H1 (cell line): ENCODE results near the gene IFI30. TPM values are rescaled to one million over a fixed set of nuclear protein-coding genes. Genes with fewer than 3 reads are reported as not detected.
A peak's percentile ranks its signal among the peaks of the same experiment; 100 is the strongest.

Experiments
- CTCF ChIA-PET: fragments of 300-600 bp; sonication (Branson Sonifier 250); formaldehyde crosslinking; loops from one replicate; lab custom pipeline; 2021; ENCODE audit not compliant: partially characterized antibody; lab: Charles Lee
- POLR2A ChIA-PET: fragments of 300-600 bp; sonication (Branson Sonifier 250); formaldehyde crosslinking; loops from one replicate; lab custom pipeline; 2021; ENCODE audit warnings: inconsistent platforms; ENCODE audit not compliant: partially characterized antibody; lab: Charles Lee
- DNase-seq, 2 experiments: peaks; one replicate each; pipeline versions ENCODE4 v3.0.0 to v3.0.0-alpha.2; 2010 to 2022; ENCODE audit warnings: low spot score in 2 of 2, low read depth in 1 of 2, mixed read lengths in 1 of 2
- FAIRE-seq: peaks from 2 replicates; lab custom pipeline; 2011; peaks lifted over from hg19 to GRCh38; lab: Jason Lieb, UNC
- H2AFZ ChIP-seq: 2 replicates; pipeline ENCODE4 v1.8.1; 2012; ENCODE audit warnings: low read length, inconsistent platforms
- H2AK5ac ChIP-seq: 2 replicates; pipeline ENCODE4 v1.6.1; 2013; ENCODE audit warnings: low read depth, low read length
- H2BK120ac ChIP-seq: replicated peaks from 2 replicates; pipeline ENCODE3; 2013; ENCODE audit warnings: low read depth, low read length, inconsistent platforms
- H2BK12ac ChIP-seq: 2 replicates; pipeline ENCODE4 v1.6.1; 2013; ENCODE audit warnings: low read depth, low read length
- H2BK15ac ChIP-seq: 2 replicates; pipeline ENCODE4 v1.6.1; 2013; ENCODE audit warnings: low read length
- H2BK20ac ChIP-seq: 2 replicates; pipeline ENCODE4 v1.6.1; 2013; ENCODE audit warnings: low read length
- H2BK5ac ChIP-seq: 2 replicates; pipeline ENCODE4 v1.6.1; 2013; ENCODE audit warnings: low read depth, low read length
- H3K14ac ChIP-seq: 2 replicates; pipeline ENCODE4 v1.6.1; 2013; ENCODE audit warnings: inconsistent platforms; ENCODE audit not compliant: insufficient read length
- H3K18ac ChIP-seq: 2 replicates; pipeline ENCODE4 v1.6.1; 2013; ENCODE audit warnings: low read length; ENCODE audit errors: extremely low read depth
- H3K23ac ChIP-seq: 2 replicates; pipeline ENCODE4 v1.6.1; 2013; ENCODE audit warnings: inconsistent platforms; ENCODE audit not compliant: insufficient read length
- H3K23me2 ChIP-seq: 2 replicates; pipeline ENCODE4 v1.6.1; 2013; ENCODE audit warnings: low read depth, low read length
- H3K27ac ChIP-seq: 2 replicates; pipeline ENCODE4 v1.6.1; 2011; ENCODE audit warnings: low read depth, low read length, inconsistent platforms
- H3K27me3 ChIP-seq, 4 experiments: replicated peaks in 1 of 4; 1 replicate in 1 of 4; 2 replicates in 3 of 4; pipeline versions ENCODE4 v1.6.1 to v1.8.1; 2011 to 2013; ENCODE audit warnings: low read length in 3 of 4, mild to moderate bottlenecking in 3 of 4, inconsistent platforms in 2 of 4, mixed read lengths in 2 of 4, moderate library complexity in 1 of 4; ENCODE audit not compliant: control insufficient read depth in 3 of 4, insufficient read depth in 3 of 4; ENCODE audit errors: extremely low read depth in 1 of 4
- H3K36me3 ChIP-seq, 4 experiments: 2 replicates each; pipeline versions ENCODE4 v1.6.1 to v1.8.1; 2011 to 2013; ENCODE audit warnings: mild to moderate bottlenecking in 4 of 4, low read length in 3 of 4, moderate library complexity in 2 of 4, control low read depth in 1 of 4, inconsistent platforms in 1 of 4; ENCODE audit not compliant: insufficient read depth in 4 of 4, control insufficient read depth in 2 of 4
- H3K4ac ChIP-seq: replicated peaks from 2 replicates; pipeline ENCODE3; 2013; ENCODE audit warnings: low read length, low read depth, mixed read lengths, inconsistent platforms; ENCODE audit not compliant: insufficient read length
- H3K4me1 ChIP-seq, 4 experiments: replicated peaks in 1 of 4; 1 replicate in 1 of 4; 2 replicates in 3 of 4; pipeline versions ENCODE4 v1.6.1 to v1.8.1; 2011 to 2013; ENCODE audit warnings: low read length in 3 of 4, inconsistent platforms in 2 of 4, mixed read lengths in 1 of 4; ENCODE audit not compliant: insufficient read depth in 4 of 4, control insufficient read depth in 3 of 4
- H3K4me2 ChIP-seq, 2 experiments: 2 replicates each; pipeline versions ENCODE4 v1.6.1 to v1.8.1; 2011 to 2013; ENCODE audit warnings: low read depth in 2 of 2, low read length in 2 of 2, control low read depth in 1 of 2, inconsistent platforms in 1 of 2, mild to moderate bottlenecking in 1 of 2; ENCODE audit not compliant: insufficient read depth in 1 of 2
- H3K4me3 ChIP-seq, 4 experiments: fragments of 200-600, 300-600 bp in 1 of 4; sonication (generic), shearing (Covaris generic), sonication (Bioruptor Twin) in 1 of 4; 2 replicates each; pipeline versions ENCODE4 v1.5.1 to v1.8.1; 2011 to 2016; ENCODE audit warnings: low read length in 4 of 4, low read depth in 3 of 4, control low read depth in 2 of 4, inconsistent platforms in 2 of 4, mild to moderate bottlenecking in 2 of 4, mixed read lengths in 1 of 4, moderate library complexity in 1 of 4; ENCODE audit not compliant: insufficient read depth in 2 of 4; ENCODE audit errors: extremely low read depth in 1 of 4
- H3K56ac ChIP-seq: replicated peaks from 2 replicates; pipeline ENCODE3; 2013; ENCODE audit warnings: low read depth, mild to moderate bottlenecking, mixed read lengths, low read length, inconsistent platforms; ENCODE audit not compliant: insufficient read length
- H3K79me1 ChIP-seq: 2 replicates; pipeline ENCODE4 v1.6.1; 2013; ENCODE audit warnings: low read depth, low read length, control low read depth
- H3K79me2 ChIP-seq, 2 experiments: 2 replicates each; pipeline versions ENCODE4 v1.6.1 to v1.8.1; 2012 to 2013; ENCODE audit warnings: low read length in 2 of 2, mild to moderate bottlenecking in 2 of 2, inconsistent platforms in 1 of 2; ENCODE audit not compliant: insufficient read depth in 2 of 2, control insufficient read depth in 1 of 2
- H3K9ac ChIP-seq, 4 experiments: replicated peaks in 1 of 4; 1 replicate in 1 of 4; 2 replicates in 3 of 4; pipeline versions ENCODE4 v1.6.1 to v1.8.1; 2011 to 2013; ENCODE audit warnings: low read depth in 3 of 4, low read length in 3 of 4, control low read depth in 2 of 4, mild to moderate bottlenecking in 2 of 4, moderate library complexity in 2 of 4, inconsistent platforms in 1 of 4; ENCODE audit errors: extremely low read depth in 1 of 4
- H3K9me3 ChIP-seq, 2 experiments: 2 replicates each; pipeline versions ENCODE4 v1.6.1 to v1.8.1; 2012 to 2013; ENCODE audit warnings: mild to moderate bottlenecking in 2 of 2, moderate library complexity in 2 of 2, control low read depth in 1 of 2, inconsistent platforms in 1 of 2, low read depth in 1 of 2, low read length in 1 of 2, mixed read lengths in 1 of 2; ENCODE audit not compliant: insufficient read depth in 2 of 2
- H4K20me1 ChIP-seq, 2 experiments: replicated peaks in 1 of 2; 2 replicates each; pipeline versions ENCODE3 to v1.8.1; 2011 to 2013; ENCODE audit warnings: inconsistent platforms in 2 of 2, low read length in 2 of 2, mild to moderate bottlenecking in 1 of 2; ENCODE audit not compliant: insufficient read depth in 2 of 2, control insufficient read depth in 1 of 2
- H4K5ac ChIP-seq: 2 replicates; pipeline ENCODE4 v1.6.1; 2013; ENCODE audit warnings: low read length, low read depth, mixed read lengths, inconsistent platforms; ENCODE audit not compliant: insufficient read length
- H4K8ac ChIP-seq: 2 replicates; pipeline ENCODE4 v1.8.0; 2013; ENCODE audit warnings: mild to moderate bottlenecking, moderate library complexity, low read length, inconsistent platforms; ENCODE audit not compliant: insufficient read depth; ENCODE audit errors: extremely low read depth
- H4K91ac ChIP-seq: replicated peaks from 2 replicates; pipeline ENCODE3; 2013; ENCODE audit warnings: low read length, mixed read lengths, inconsistent platforms; ENCODE audit not compliant: insufficient read length
- BACH1 ChIP-seq: IDR thresholded peaks from 2 replicates; pipeline ENCODE4 v1.6.1; 2012; ENCODE audit warnings: low read length, improper control_type of control experiment
- CREB1 ChIP-seq: IDR thresholded peaks from 2 replicates; pipeline ENCODE4 v1.6.1; 2012; ENCODE audit warnings: inconsistent platforms
- JUN ChIP-seq: IDR thresholded peaks from 2 replicates; pipeline ENCODE4 v1.6.1; 2011; ENCODE audit warnings: low read depth, mild to moderate bottlenecking, improper control_type of control experiment, low read length
- KDM1A ChIP-seq: fragments of 200-600, 300-600 bp; sonication (generic); IDR thresholded peaks from 2 replicates; pipeline ENCODE4 v1.7.1; 2016; ENCODE audit warnings: mild to moderate bottlenecking, low read length, borderline replicate concordance
- KDM4A ChIP-seq: IDR thresholded peaks from one replicate; pipeline ENCODE4 v1.7.1; 2012; ENCODE audit warnings: low read depth, mild to moderate bottlenecking, moderate library complexity, low read length, inconsistent platforms; ENCODE audit not compliant: severe bottlenecking
- RBBP5 ChIP-seq: IDR thresholded peaks from 2 replicates; pipeline ENCODE4 v1.7.1; 2012; ENCODE audit warnings: low read depth, mild to moderate bottlenecking, inconsistent platforms, low read length, moderate library complexity, borderline replicate concordance
- RFX5 ChIP-seq: IDR thresholded peaks from 2 replicates; pipeline ENCODE4 v1.6.1; 2011; ENCODE audit warnings: low read depth, low read length, improper control_type of control experiment, borderline replicate concordance
- SIX5 ChIP-seq: IDR thresholded peaks from 2 replicates; pipeline ENCODE4 v1.6.1; 2011; ENCODE audit warnings: mild to moderate bottlenecking, low read depth, low read length
- SP2 ChIP-seq: IDR thresholded peaks from 2 replicates; pipeline ENCODE4 v1.6.1; 2012; ENCODE audit warnings: mild to moderate bottlenecking, low read length, inconsistent platforms
- SP4 ChIP-seq: IDR thresholded peaks from 2 replicates; pipeline ENCODE4 v1.6.1; 2012; ENCODE audit warnings: low read length, inconsistent platforms
- TAF1 ChIP-seq: IDR thresholded peaks from 2 replicates; pipeline ENCODE4 v1.6.1; 2011; ENCODE audit warnings: mild to moderate bottlenecking, low read depth, low read length
- TAF7 ChIP-seq: optimal IDR thresholded peaks from 2 replicates; pipeline ENCODE3; 2011; ENCODE audit warnings: low read depth, mild to moderate bottlenecking, inconsistent platforms, low read length, moderate library complexity, borderline replicate concordance
- WGBS, 2 experiments: shearing (Covaris generic) in 1 of 2; methylation state at CpG; one replicate each; pipeline versions ENCODE4 v1.1.6 to v1.1.7; 2013 to 2015; ENCODE audit warnings: low lambda C conversion rate in 2 of 2, mixed read lengths in 2 of 2, inconsistent platforms in 1 of 2, low coverage in 1 of 2, missing lambda C conversion rate in 1 of 2; ENCODE audit not compliant: insufficient replicate concordance in 2 of 2, insufficient coverage in 1 of 2, insufficient read length in 1 of 2; ENCODE audit errors: extremely low coverage in 1 of 2, missing lambda C conversion rate in 1 of 2; 5-methylcytosine and 5-hydroxymethylcytosine counted together
- polyA plus RNA-seq, 7 experiments: library from polyadenylated mRNA; depleted of rRNA in 3 of 7; stranded (reverse) in 5 of 7; unstranded in 2 of 7; fragments of >200 nt in 5 of 7; fragments of 200-250 nt in 2 of 7; gene quantifications; 1 replicate in 5 of 7; 2 replicates in 1 of 7; 4 replicates in 1 of 7; pipeline versions ENCODE4 v1.2.1 to v1.2.3, GENCODE V29; 2011 to 2013; ENCODE audit warnings: missing spikeins in 2 of 7, mixed read lengths in 2 of 7
- total RNA-seq: library from RNA; stranded (reverse); fragmentation: NEBNext Ultra II Directional; extraction: Animal tissue kit (Norgen Biotek cat#: 25700); gene quantifications from 2 replicates; pipeline ENCODE4 v1.2.1, GENCODE V29; 2021

Gene IFI30
- total and polyA plus RNA-seq, 2 of the 8 experiments (the other 6 are each of a cell fraction or from before 2014, with no cell fraction given), result 28.9 to 62.4 TPM

GRCh38 chr19:18223860-18224524 is 50.4 kb downstream of the IFI30 start:
- no peak overlapping the region for H3K23ac ChIP-seq
- 2% methylated on average over 29 of the region's 39 CpGs; no CpG with 5 or more reads in 1 of the 2 experiments for WGBS, 2 experiments
- no peaks in the 10 kb centered on the region for H4K20me1 ChIP-seq
- peak overlapping the region; percentile 90; the same call in 1 of the 2 replicates for H2BK12ac ChIP-seq
- CTCF ChIA-PET, result interaction anchor here (0.6 to 8.3 kb wide), 8 partner anchors 8 to 1258 kb away, joined by 3 to 87 read pairs (median 11); partner anchors contain the start of genes PIK3R2 and RAB3A
- H3K23me2 ChIP-seq, result peaks cover 13% of the 10 kb centered on the region
- peak overlapping the region; percentile 97 for H4K5ac ChIP-seq
- peak overlapping the region in 3 of 4 experiments; percentile 82 to 85 (median 84); a peak in 6 of 7 replicates for H3K9ac ChIP-seq
- H2BK5ac ChIP-seq, result peak overlapping the region; percentile 99
- no peaks in the 10 kb centered on the region for H3K9me3 ChIP-seq
- peak overlapping the region; percentile 54 to 77 (median 68) for H3K4me3 ChIP-seq
- H3K56ac ChIP-seq, result peak overlapping the region; percentile 97
- H2BK120ac ChIP-seq, result peak overlapping the region; percentile 41
- peak overlapping the region; percentile 6 for H3K4ac ChIP-seq
- peak overlapping the region; percentile 94 for H4K8ac ChIP-seq
- peak overlapping the region; percentile 95 for H4K91ac ChIP-seq
- H2AFZ ChIP-seq, result peak overlapping the region; percentile 31; the same call in 1 of the 2 replicates
- peak overlapping the region; percentile 89 for H3K27ac ChIP-seq
- H2BK15ac ChIP-seq, result no peak overlapping the region; the same call in 1 of the 2 replicates
- H3K36me3 ChIP-seq, result no peaks in the 10 kb centered on the region
- 0 out of 2 replicates have a peak overlapping the region, but pooled peaks have one; percentile 75 for H2AK5ac ChIP-seq
- DNase-seq, result peak in 1 of 2 experiments; percentile 100
- no peak overlapping the region for H2BK20ac ChIP-seq
- H3K14ac ChIP-seq, result no peak overlapping the region
- POLR2A ChIA-PET, result interaction anchor here (0.6 to 6.5 kb wide), 10 partner anchors 9 to 99 kb away, joined by 3 to 59 read pairs (median 6); partner anchors contain the start of genes JUND, LSM4 and RAB3A
- no peaks in the 10 kb centered on the region for H3K79me2 ChIP-seq
- peak overlapping the region; percentile 99 for H3K18ac ChIP-seq
- no peaks in the 10 kb centered on the region for H3K79me1 ChIP-seq
- peaks cover 0 to 20% (median 16%) of the 10 kb centered on the region in 4 experiments; a peak in 6 of 7 replicates for H3K4me1 ChIP-seq
- peaks cover 10 to 23% (median 17%) of the 10 kb centered on the region in 4 experiments for H3K27me3 ChIP-seq
- FAIRE-seq, result peak; percentile 81
- H3K4me2 ChIP-seq, result peak overlapping the region; percentile 72 to 98
- no peak for TF ChIP-seq SIX5
- peak; percentile 64; the same call in 1 of the 2 replicates for TF ChIP-seq RBBP5
- TF ChIP-seq JUN, result no peak
- TF ChIP-seq TAF1, result peak; percentile 28; the same call in 1 of the 2 replicates
- TF ChIP-seq SP2, result no peak
- peak; percentile 53; the same call in 1 of the 2 replicates for TF ChIP-seq BACH1
- TF ChIP-seq TAF7, result peak; percentile 35
- TF ChIP-seq CREB1, result peak; percentile 14; the same call in 1 of the 2 replicates
- TF ChIP-seq SP4, result peak; percentile 93
- TF ChIP-seq KDM4A, result peak; percentile 48
- TF ChIP-seq KDM1A, result peak; percentile 81; the same call in 1 of the 2 replicates
- 0 out of 2 replicates have a peak, but pooled peaks have one; percentile 20 for TF ChIP-seq RFX5
